Mesenchymal stem cell (in vitro differentiated cells and primary cell): ENCODE measurements around the gene AURKA.
A peak's percentile ranks its signal among the peaks of the same experiment; 100 is the strongest.

Experiments used
- DNase-seq: peaks from one replicate; pipeline ENCODE4 v3.0.0-alpha.2; 2013
- H2AFZ ChIP-seq: one replicate; pipeline ENCODE4 v1.6.1; 2013; ENCODE audit warnings: low read depth, mild to moderate bottlenecking, control low read depth, inconsistent platforms, low read length, moderate library complexity
- H2AK5ac ChIP-seq: 2 replicates; pipeline ENCODE4 v1.6.1; 2013; ENCODE audit warnings: low read length, moderate library complexity, mild to moderate bottlenecking, inconsistent platforms; ENCODE audit not compliant: severe bottlenecking
- H2BK120ac ChIP-seq: one replicate; pipeline ENCODE4 v1.6.1; 2013; ENCODE audit warnings: low read depth, mild to moderate bottlenecking, inconsistent platforms, low read length, moderate library complexity
- H2BK12ac ChIP-seq, 2 experiments: one replicate each; pipeline ENCODE4 v1.6.1; 2013; ENCODE audit warnings: inconsistent platforms in 2 of 2, low read length in 2 of 2, mild to moderate bottlenecking in 2 of 2, moderate library complexity in 2 of 2, control low read depth in 1 of 2
- H2BK15ac ChIP-seq: one replicate; pipeline ENCODE4 v1.6.1; 2013; ENCODE audit warnings: mild to moderate bottlenecking, low read depth, inconsistent platforms; ENCODE audit not compliant: poor library complexity, severe bottlenecking
- H2BK5ac ChIP-seq: 2 replicates; pipeline ENCODE4 v1.6.1; 2013; ENCODE audit warnings: low read depth, mild to moderate bottlenecking, low read length, control low read depth, inconsistent platforms; ENCODE audit not compliant: poor library complexity, severe bottlenecking
- H3K14ac ChIP-seq, 2 experiments: one replicate each; pipeline ENCODE4 v1.6.1; 2013; ENCODE audit warnings: inconsistent platforms in 2 of 2, low read length in 2 of 2, control low read depth in 1 of 2, mild to moderate bottlenecking in 1 of 2, moderate library complexity in 1 of 2
- H3K18ac ChIP-seq, 2 experiments: one replicate each; pipeline ENCODE4 v1.6.1; 2013; ENCODE audit warnings: inconsistent platforms in 2 of 2, low read length in 2 of 2, control low read depth in 1 of 2, low read depth in 1 of 2, mild to moderate bottlenecking in 1 of 2
- H3K23ac ChIP-seq, 2 experiments: one replicate each; pipeline ENCODE4 v1.6.1; 2013; ENCODE audit warnings: inconsistent platforms in 2 of 2, low read length in 2 of 2, mild to moderate bottlenecking in 2 of 2, moderate library complexity in 2 of 2, control low read depth in 1 of 2
- H3K27ac ChIP-seq: 2 replicates; pipeline ENCODE4 v1.5.1; 2013; ENCODE audit warnings: mild to moderate bottlenecking, moderate library complexity, low read length, control low read depth, inconsistent platforms; ENCODE audit not compliant: poor library complexity, severe bottlenecking
- H3K27me3 ChIP-seq, 2 experiments: 2 replicates each; pipeline versions ENCODE4 v1.6.1 to v1.7.0; 2013; ENCODE audit warnings: low read length in 2 of 2, mild to moderate bottlenecking in 2 of 2, moderate library complexity in 2 of 2, control low read depth in 1 of 2, inconsistent platforms in 1 of 2; ENCODE audit not compliant: control insufficient read depth in 1 of 2, insufficient read depth in 1 of 2
- H3K36me3 ChIP-seq, 2 experiments: 2 replicates each; pipeline versions ENCODE4 v1.6.1 to v1.7.0; 2013; ENCODE audit warnings: low read length in 2 of 2, control low read depth in 1 of 2, inconsistent platforms in 1 of 2, low read depth in 1 of 2, mild to moderate bottlenecking in 1 of 2; ENCODE audit not compliant: insufficient read depth in 2 of 2, control insufficient read depth in 1 of 2
- H3K4ac ChIP-seq, 2 experiments: one replicate each; pipeline ENCODE4 v1.6.1; 2013; ENCODE audit warnings: inconsistent platforms in 2 of 2, low read length in 2 of 2, mild to moderate bottlenecking in 2 of 2, moderate library complexity in 2 of 2, control low read depth in 1 of 2, low read depth in 1 of 2
- H3K4me1 ChIP-seq: 2 replicates; pipeline ENCODE4 v1.6.1; 2013; ENCODE audit warnings: low read depth, low read length, control low read depth; ENCODE audit not compliant: control insufficient read depth, insufficient read depth
- H3K4me2 ChIP-seq: 2 replicates; pipeline ENCODE4 v1.6.1; 2013; ENCODE audit warnings: low read length, mild to moderate bottlenecking, inconsistent platforms; ENCODE audit not compliant: poor library complexity, severe bottlenecking
- H3K4me3 ChIP-seq, 2 experiments: 2 replicates each; pipeline versions ENCODE4 v1.5.1 to v1.7.0; 2013; ENCODE audit warnings: low read length in 2 of 2, mild to moderate bottlenecking in 2 of 2, control low read depth in 1 of 2, low read depth in 1 of 2; ENCODE audit not compliant: insufficient read depth in 1 of 2
- H3K79me1 ChIP-seq: replicated peaks from 2 replicates; pipeline ENCODE4 v1.6.1; 2013; ENCODE audit warnings: mild to moderate bottlenecking, control low read depth, low read length, inconsistent platforms; ENCODE audit not compliant: poor library complexity, severe bottlenecking
- H3K9ac ChIP-seq: 2 replicates; pipeline ENCODE4 v1.7.0; 2013; ENCODE audit warnings: mild to moderate bottlenecking, low read length, moderate library complexity
- H3K9me3 ChIP-seq: 2 replicates; pipeline ENCODE4 v1.7.0; 2013; ENCODE audit warnings: mild to moderate bottlenecking, low read length; ENCODE audit not compliant: control insufficient read depth
- H4K8ac ChIP-seq: one replicate; pipeline ENCODE4 v1.6.1; 2013; ENCODE audit warnings: inconsistent platforms, mild to moderate bottlenecking, low read length, moderate library complexity
- H4K91ac ChIP-seq: one replicate; pipeline ENCODE4 v1.6.1; 2013; ENCODE audit warnings: mild to moderate bottlenecking, low read length, inconsistent platforms
- WGBS: methylation state at CpG from one replicate; pipeline ENCODE4 v1.1.7; 2013; ENCODE audit warnings: mixed read lengths; 5-methylcytosine and 5-hydroxymethylcytosine counted together

Gene AURKA

GRCh38 chr20:56383334-56383733, 8.7 kb downstream of the AURKA start:
- H2AFZ ChIP-seq: no peak overlapping the region
- no peak overlapping the region for H3K9ac ChIP-seq
- peak overlapping the region; percentile 27 for H4K8ac ChIP-seq
- H2BK5ac ChIP-seq: no peak overlapping the region
- no peaks in the 10 kb centered on the region for H3K4me1 ChIP-seq
- H2BK12ac ChIP-seq: no peak overlapping the region
- peaks cover 29% of the 10 kb centered on the region for H3K79me1 ChIP-seq
- no peak overlapping the region for H2BK120ac ChIP-seq
- H3K4me2 ChIP-seq: no peak overlapping the region
- H2AK5ac ChIP-seq: no peak overlapping the region
- no peak overlapping the region for H4K91ac ChIP-seq
- no peak for DNase-seq
- H3K36me3 ChIP-seq: peaks cover 20 to 54% of the 10 kb centered on the region in 2 experiments
- H3K27me3 ChIP-seq: no peaks in the 10 kb centered on the region
- H3K18ac ChIP-seq: no peak overlapping the region
- H3K27ac ChIP-seq: no peak overlapping the region
- H2BK15ac ChIP-seq: no peak overlapping the region
- H3K4me3 ChIP-seq: no peak overlapping the region
- no peak overlapping the region for H3K4ac ChIP-seq
- H3K14ac ChIP-seq: no peak overlapping the region
- H3K23ac ChIP-seq: no peak overlapping the region
- no peaks in the 10 kb centered on the region for H3K9me3 ChIP-seq
- WGBS: 86% methylated on average over 8 of the region's 8 CpGs

GRCh38 chr20:56382696-56383095, 9.3 kb downstream of the AURKA start:
- Histone ChIP-seq H3K36me3 (peaks cover 17 to 54% of the 10 kb centered on the region in 2 experiments), H3K4me3 (no peak overlapping the region), H2AFZ (no peak overlapping the region), H4K91ac (peak overlapping the region; percentile 55), H3K9ac (no peak overlapping the region), H2BK12ac (no peak overlapping the region), H3K14ac (no peak overlapping the region), H3K27me3 (no peaks in the 10 kb centered on the region), H3K27ac (no peak overlapping the region), H3K23ac (no peak overlapping the region), H3K4me2 (no peak overlapping the region), H2BK120ac (no peak overlapping the region), H2BK5ac (no peak overlapping the region), H3K79me1 (peaks cover 30% of the 10 kb centered on the region), H2AK5ac (no peak overlapping the region), H3K9me3 (no peaks in the 10 kb centered on the region), H3K4ac (no peak overlapping the region), H2BK15ac (no peak overlapping the region), H4K8ac (no peak overlapping the region), H3K18ac (no peak overlapping the region), H3K4me1 (no peaks in the 10 kb centered on the region)
- DNase-seq: no peak
- WGBS: 86% methylated on average over 4 of the region's 4 CpGs

GRCh38 chr20:56381501-56381900, 10.5 kb downstream of the AURKA start:
- H3K79me1 ChIP-seq: peaks cover 34% of the 10 kb centered on the region
- H3K27ac ChIP-seq: no peak overlapping the region
- no peaks in the 10 kb centered on the region for H3K27me3 ChIP-seq
- no peaks in the 10 kb centered on the region for H3K9me3 ChIP-seq
- no peak overlapping the region for H2BK120ac ChIP-seq
- H4K8ac ChIP-seq: no peak overlapping the region
- no peak overlapping the region for H3K4ac ChIP-seq
- no peak overlapping the region for H2BK12ac ChIP-seq
- H3K4me1 ChIP-seq: no peaks in the 10 kb centered on the region
- H2AK5ac ChIP-seq: no peak overlapping the region
- H3K4me2 ChIP-seq: no peak overlapping the region
- H4K91ac ChIP-seq: no peak overlapping the region
- H2AFZ ChIP-seq: no peak overlapping the region
- no peak overlapping the region for H3K18ac ChIP-seq
- no peak overlapping the region for H3K14ac ChIP-seq
- H3K23ac ChIP-seq: no peak overlapping the region
- WGBS: 78% methylated on average over 1 of the region's 1 CpG
- no peak overlapping the region for H3K9ac ChIP-seq
- no peak overlapping the region for H2BK5ac ChIP-seq
- no peak overlapping the region for H3K4me3 ChIP-seq
- H3K36me3 ChIP-seq: peaks cover 17 to 51% of the 10 kb centered on the region in 2 experiments
- H2BK15ac ChIP-seq: no peak overlapping the region
- no peak for DNase-seq

- no peak overlapping the region for H3K23ac ChIP-seq
- H2BK5ac ChIP-seq: no peak overlapping the region
- H3K36me3 ChIP-seq: peaks cover 10 to 44% of the 10 kb centered on the region in 2 experiments
- peak; percentile 83 for DNase-seq
- H4K91ac ChIP-seq: no peak overlapping the region
- H3K4me1 ChIP-seq: no peaks in the 10 kb centered on the region
- H2BK120ac ChIP-seq: no peak overlapping the region
- no peak overlapping the region for H3K4me2 ChIP-seq
- no peak overlapping the region for H2BK12ac ChIP-seq
- H3K79me1 ChIP-seq: peaks cover 27% of the 10 kb centered on the region
- H3K4me3 ChIP-seq: no peak overlapping the region
- no peak overlapping the region for H2AFZ ChIP-seq
- WGBS: no CpG with 5 or more reads among the region's 1 CpG
- H3K9me3 ChIP-seq: no peaks in the 10 kb centered on the region
- no peaks in the 10 kb centered on the region for H3K27me3 ChIP-seq
- H4K8ac ChIP-seq: no peak overlapping the region
- no peak overlapping the region for H3K9ac ChIP-seq
- no peak overlapping the region for H2BK15ac ChIP-seq
- no peak overlapping the region for H3K18ac ChIP-seq
- H3K4ac ChIP-seq: no peak overlapping the region
- no peak overlapping the region for H3K14ac ChIP-seq
- no peak overlapping the region for H3K27ac ChIP-seq
- H2AK5ac ChIP-seq: no peak overlapping the region
Measured at GRCh38 chr20:56380375-56380774, 11.6 kb downstream of the AURKA start.
